K562 (cell line): ENCODE results near the gene SYF2. TPM values are rescaled to one million over a fixed set of nuclear protein-coding genes. Genes with fewer than 3 reads are reported as not detected.

ENCODE experiments used
- ESRRB ChIP-seq: fragments of 250-450 bp; sonication (Bioruptor Pico); IDR thresholded peaks from 2 replicates; pipeline ENCODE4 v1.5.0; 2020; ENCODE audit warnings: mild to moderate bottlenecking, moderate library complexity, borderline replicate concordance
- FOXM1 ChIP-seq, 2 experiments: fragments of 450-650 bp in 1 of 2; sonication (generic) in 1 of 2; formaldehyde crosslinking in 1 of 2; IDR thresholded peaks; 2 replicates each; pipeline versions ENCODE4 v1.6.1 to v1.9.0; 2017 to 2022; ENCODE audit warnings: low read depth in 2 of 2, mild to moderate bottlenecking in 2 of 2, missing genetic modification reagents in 1 of 2, moderate library complexity in 1 of 2
- GABPA ChIP-seq: fragments of 200-800 bp; sonication (Bioruptor generic); conservative IDR thresholded peaks from 2 replicates; pipeline ENCODE4 v1.6.1; 2016; ENCODE audit warnings: low read depth, missing genetic modification characterization, missing compliant biosample characterization
- L3MBTL2 ChIP-seq: fragments of 450-650 bp; IDR thresholded peaks from 2 replicates; pipeline ENCODE4 v1.6.1; 2016; ENCODE audit warnings: mild to moderate bottlenecking, moderate library complexity
- RBM15 ChIP-seq: fragments of 200-400 bp; formaldehyde crosslinking; IDR thresholded peaks from 2 replicates; pipeline ENCODE4 v1.6.1; 2018; ENCODE audit warnings: mild to moderate bottlenecking, low read length, moderate library complexity; ENCODE audit not compliant: insufficient read depth
- SMARCB1 ChIP-seq: IDR thresholded peaks from 2 replicates; pipeline ENCODE4 v1.6.1; 2011; ENCODE audit warnings: improper control_type of control experiment, low read depth; ENCODE audit not compliant: insufficient read length
- SMARCC2 ChIP-seq: fragments of 450-650 bp; IDR thresholded peaks from 2 replicates; pipeline ENCODE4 v1.6.1; 2017; ENCODE audit warnings: antibody characterized with exemption, moderate library complexity, mild to moderate bottlenecking, low read depth
- SP1 ChIP-seq: sonication (generic); formaldehyde crosslinking; IDR thresholded peaks from 2 replicates; pipeline ENCODE4 v1.8.1; 2022; ENCODE audit warnings: mild to moderate bottlenecking, missing genetic modification reagents
- TSC22D4 ChIP-seq: fragments of 450-650 bp; IDR thresholded peaks from 2 replicates; pipeline ENCODE4 v1.6.1; 2016; ENCODE audit warnings: missing genetic modification characterization, missing biosample characterization, control low read depth
- ZMIZ1 ChIP-seq, 2 experiments: fragments of 150-350 bp in 1 of 2; IDR thresholded peaks; 2 replicates each; pipeline ENCODE4 v1.6.1; 2012 to 2016; ENCODE audit warnings: low read depth in 2 of 2, low read length in 2 of 2, mild to moderate bottlenecking in 1 of 2, moderate library complexity in 1 of 2
- ZNF280B ChIP-seq: fragments of 250-450 bp; sonication (Bioruptor Pico); IDR thresholded peaks from 2 replicates; pipeline ENCODE4 v1.5.1; 2021; ENCODE audit warnings: mild to moderate bottlenecking
- ZNF592 ChIP-seq: fragments of 450-650 bp; IDR thresholded peaks from 2 replicates; pipeline ENCODE4 v1.6.1; 2017; ENCODE audit warnings: antibody characterized with exemption, mild to moderate bottlenecking
- ZNF766 ChIP-seq: fragments of 200-800 bp; sonication (Bioruptor generic); conservative IDR thresholded peaks from 2 replicates; pipeline ENCODE4 v1.6.1; 2016; ENCODE audit warnings: missing genetic modification characterization, missing compliant biosample characterization
- polyA plus RNA-seq, 8 experiments: library from polyadenylated mRNA; depleted of rRNA in 4 of 8; stranded (reverse) in 5 of 8; unstranded in 3 of 8; fragments of >200 nt; fragmentation: Nextera tagmentation in 2 of 8; fragmentation: Illumina TruSeq in 1 of 8; extraction: Ambion mirVana in 2 of 8; extraction: Trizol in 1 of 8; gene quantifications; 2 replicates each; pipeline versions ENCODE4 v1.2.1 to v1.2.3, GENCODE V29; 2011 to 2014; ENCODE audit warnings: inconsistent platforms in 1 of 8, missing spikeins in 1 of 8
- total RNA-seq, 7 experiments: library from RNA; depleted of rRNA in 6 of 7; stranded (reverse); fragments of >200 nt in 6 of 7; fragmentation: Illumina TruSeq in 2 of 7; extraction: Trizol in 2 of 7; gene quantifications; 2 replicates each; pipeline versions ENCODE4 v1.2.1 to v1.2.3, GENCODE V29; 2011 to 2021; ENCODE audit warnings: low replicate concordance in 1 of 7

Gene SYF2
- total and polyA plus RNA-seq, 9 of the 15 experiments (the other 6 are each of a cell fraction or from before 2014, with no cell fraction given) = 20.9 to 69.0 (median 43.2) TPM

DNA sequence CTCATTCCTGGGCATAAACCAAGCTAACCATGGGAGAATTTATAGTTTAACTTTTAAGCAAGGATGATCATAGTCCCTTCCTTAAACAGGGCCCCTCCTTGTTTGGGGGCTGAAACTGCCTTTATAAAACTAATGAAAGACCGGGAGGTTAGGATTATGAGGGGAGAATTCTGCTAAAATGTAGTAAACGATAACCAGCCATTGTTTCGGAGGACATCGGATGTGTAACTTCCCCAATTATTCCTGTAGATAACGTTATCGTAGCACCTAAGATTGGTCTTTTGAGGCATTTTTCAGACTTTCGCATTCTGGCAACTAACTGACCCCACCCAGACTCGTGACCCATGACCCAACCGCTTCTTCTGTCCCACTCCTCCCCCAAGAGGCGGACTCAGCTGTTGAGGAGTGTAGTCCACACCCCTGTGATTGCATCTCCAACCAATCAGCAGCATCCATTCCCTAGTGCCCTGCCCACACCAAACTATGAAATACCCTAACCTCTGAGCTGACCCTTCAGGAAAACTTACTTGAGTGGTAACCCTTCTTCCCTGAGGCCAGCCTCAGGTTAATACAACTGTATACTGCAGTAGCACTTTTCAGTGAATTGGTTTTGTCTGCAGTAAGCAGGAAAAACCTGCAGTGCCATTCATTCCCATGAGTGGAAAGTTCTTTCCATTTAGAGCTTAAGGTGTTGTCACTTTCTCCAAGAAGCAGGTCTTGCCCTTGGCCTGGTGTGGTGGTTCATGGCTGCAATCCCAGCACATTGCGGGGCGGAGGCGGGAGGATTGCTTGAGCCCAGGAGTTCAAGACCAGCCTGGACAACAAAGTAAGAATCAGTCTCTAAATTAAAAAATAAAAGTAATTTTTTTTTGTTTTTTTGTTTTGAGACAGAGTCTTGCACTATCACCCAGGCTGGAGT lies 823 bp upstream of the SYF2 start (continued):
- peak in 1 of 2 experiments; percentile 33; a peak in 1 of 4 replicates for TF ChIP-seq ZMIZ1 (IDR thresholded peaks at IDR 0.05; ENCODE audit: low read depth in 2 of 2, low read length in 2 of 2)
- TF ChIP-seq SMARCC2 = no peak
- peak; percentile 76 for TF ChIP-seq SP1 (CRISPR knock-in tag)
- TF ChIP-seq RBM15 = no peak
- no peak for TF ChIP-seq ZNF280B (CRISPR knock-in tag)
- no peak for TF ChIP-seq SMARCB1
- TF ChIP-seq TSC22D4 (tag) = no peak
- TF ChIP-seq ESRRB (CRISPR knock-in tag) = no peak
- no peak; the same call in none of the 2 replicates for TF ChIP-seq ZNF592
- TF ChIP-seq ZNF766 (CRISPR knock-in tag) = peak; percentile 83; the same call in 1 of the 2 replicates
- TF ChIP-seq FOXM1 (IDR thresholded peaks at IDR 0.05; ENCODE audit: low read depth) = peak; percentile 89
- TF ChIP-seq FOXM1 (CRISPR knock-in tag; IDR thresholded peaks at IDR 0.05; ENCODE audit: low read depth) = peak; percentile 61; the same call in 1 of the 2 replicates
- TF ChIP-seq GABPA (tag) = no peak
- TF ChIP-seq L3MBTL2 = 0 out of 2 replicates have a peak, but pooled peaks have one; percentile 47
